SH-SY5Y (cell line): ENCODE data around the gene SMIM35.

ENCODE experiments used
- GATA2 ChIP-seq: IDR thresholded peaks from 2 replicates; pipeline ENCODE4 v1.6.1; 2011; ENCODE audit warnings: mild to moderate bottlenecking, low read depth, low read length
- GATA3 ChIP-seq: IDR thresholded peaks from 2 replicates; pipeline ENCODE4 v1.6.1; 2011; ENCODE audit warnings: low read depth, mild to moderate bottlenecking, low read length, moderate library complexity

GRCh38 chr11:118078911-118079411 lies 7.8 kb downstream of the SMIM35 start:
- TF ChIP-seq GATA3 (no peak), GATA2 (no peak)
